ENCODE data around the gene CYRIA.

CYRIA gene
- 0 to 0.20 reads per million in 2 donors for total RNA-seq

DNA sequence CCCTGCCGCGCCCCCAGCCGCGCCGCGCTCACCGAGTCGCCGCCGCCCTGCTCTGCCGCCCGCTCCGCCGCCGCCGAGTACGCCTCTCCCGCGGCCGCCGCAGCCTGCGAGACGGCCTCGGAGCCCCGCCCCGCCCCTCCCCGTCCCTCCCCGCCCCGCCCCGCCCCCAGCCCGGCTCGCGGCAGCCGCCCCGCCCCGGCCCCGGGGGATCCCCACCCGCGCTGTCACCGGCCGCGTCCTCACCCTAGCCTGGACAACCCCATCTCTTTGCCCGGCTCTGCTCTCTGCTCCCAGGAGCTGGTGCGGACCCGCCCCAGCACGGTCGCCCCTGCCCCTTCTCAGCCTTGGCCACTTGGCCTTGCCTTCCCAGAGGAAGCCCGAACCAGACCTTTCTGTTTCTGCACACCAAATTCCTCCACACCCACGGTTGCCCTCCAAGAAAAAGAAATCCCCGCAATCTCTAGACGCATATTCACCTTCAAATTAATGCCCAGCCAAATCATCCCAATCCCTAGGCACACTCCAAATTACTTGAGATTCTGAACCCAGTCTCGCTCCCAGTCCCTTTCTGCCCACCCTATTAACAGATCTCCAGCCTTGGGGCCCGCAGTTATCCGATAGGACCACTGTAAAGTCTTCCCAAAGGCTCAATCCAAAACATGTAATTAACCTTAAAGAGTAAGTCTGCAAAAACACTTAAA is at the start of gene CYRIA:
TSS of gene CYRIA (minus strand) at position 87 of the 701 bp plus-strand sequence. CDS start 77,715 bp downstream, outside the sequence.
- peak in 4 of 5 experiments; percentile 8 to 62 (median 24) for DNase-seq

DNA sequence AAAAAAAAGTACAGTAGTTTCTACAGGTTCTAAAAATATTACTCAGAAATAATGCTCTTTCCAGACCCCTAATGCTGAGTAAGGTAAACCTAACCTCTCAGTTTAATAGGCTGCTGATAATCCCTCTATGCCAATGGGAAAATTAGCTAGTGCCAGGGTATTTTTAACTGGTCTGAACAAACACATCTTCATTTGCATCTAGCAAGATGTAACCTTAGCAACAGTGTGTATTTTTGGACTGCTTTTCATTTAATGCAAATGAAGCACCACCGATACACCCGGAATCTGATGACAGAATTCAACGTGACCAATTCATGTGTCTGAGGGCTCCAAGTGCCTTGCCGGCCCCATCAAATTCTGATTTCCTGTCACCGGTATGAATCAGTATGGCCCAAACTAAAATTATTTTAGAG is 47.4 kb upstream of the CYRIA start:
- no peak for DNase-seq

DNA sequence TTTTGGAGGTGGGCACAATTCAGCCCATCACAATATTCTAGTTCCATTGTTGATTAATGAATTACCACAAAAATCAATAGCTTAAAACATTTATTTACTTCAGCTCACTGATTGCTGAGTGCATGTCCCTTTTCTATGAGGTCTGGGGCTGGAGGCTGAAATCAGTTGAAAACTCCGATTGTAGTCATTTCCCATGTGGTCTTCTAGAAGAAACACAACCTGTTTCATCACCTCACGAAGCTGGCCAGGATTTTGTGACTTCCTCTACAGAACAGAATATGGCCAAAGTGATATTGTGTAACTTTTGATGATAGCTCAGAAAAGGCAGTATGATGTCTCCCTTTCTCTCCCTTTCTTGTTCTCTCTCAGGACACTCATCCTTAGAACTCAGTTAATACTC is 44.1 kb upstream of the CYRIA start:
- DNase-seq: no peak

DNA sequence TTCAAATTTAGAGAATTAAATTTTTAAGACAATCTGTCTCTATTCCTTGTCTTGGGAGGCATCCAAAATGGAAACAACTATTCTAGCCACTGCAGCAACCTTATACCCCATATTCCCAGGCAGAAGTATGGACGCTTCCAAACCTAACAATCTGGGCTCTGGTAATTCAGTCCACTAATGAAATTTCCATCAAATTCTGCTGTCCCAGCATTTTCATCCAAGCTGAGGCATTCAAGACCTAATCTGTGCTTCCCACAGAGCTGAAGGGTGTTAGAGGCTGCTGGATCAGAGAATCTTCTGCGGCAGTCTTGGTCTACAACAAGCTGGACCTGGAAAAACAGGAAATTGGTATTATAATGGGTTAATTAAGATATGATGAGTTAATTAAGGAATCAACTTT is 42.5 kb upstream of the CYRIA start:
- DNase-seq: no peak

DNA sequence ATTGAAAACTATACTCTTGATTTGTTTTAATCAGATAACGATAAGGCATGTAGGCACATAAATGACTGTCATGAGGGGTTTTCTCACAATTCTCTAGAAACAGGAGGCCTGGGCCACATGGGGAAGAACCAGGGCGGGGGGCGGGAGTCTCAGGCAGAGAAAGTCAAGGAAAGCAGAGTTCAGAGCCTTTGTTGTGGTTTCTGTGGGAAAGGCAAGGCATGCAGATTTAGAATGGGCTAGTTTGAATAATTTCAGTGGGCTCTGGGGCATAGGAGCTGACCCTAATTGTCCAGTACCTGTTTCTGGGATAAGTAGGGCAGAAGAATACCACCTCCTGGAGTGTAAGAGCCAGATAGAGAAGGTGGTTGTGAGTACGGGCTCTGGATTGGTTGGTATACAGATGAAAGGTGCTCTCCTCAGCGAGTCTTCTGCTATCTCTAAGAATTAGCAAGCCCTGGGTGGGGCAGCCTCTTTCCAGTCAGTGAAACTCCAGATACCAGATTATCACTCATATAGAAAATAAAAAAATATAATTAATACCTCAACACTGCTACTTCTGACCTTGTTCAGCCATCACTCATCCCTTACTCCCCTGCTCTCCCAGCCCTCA is 41.5 kb upstream of the CYRIA start:
- no peak for DNase-seq

DNA sequence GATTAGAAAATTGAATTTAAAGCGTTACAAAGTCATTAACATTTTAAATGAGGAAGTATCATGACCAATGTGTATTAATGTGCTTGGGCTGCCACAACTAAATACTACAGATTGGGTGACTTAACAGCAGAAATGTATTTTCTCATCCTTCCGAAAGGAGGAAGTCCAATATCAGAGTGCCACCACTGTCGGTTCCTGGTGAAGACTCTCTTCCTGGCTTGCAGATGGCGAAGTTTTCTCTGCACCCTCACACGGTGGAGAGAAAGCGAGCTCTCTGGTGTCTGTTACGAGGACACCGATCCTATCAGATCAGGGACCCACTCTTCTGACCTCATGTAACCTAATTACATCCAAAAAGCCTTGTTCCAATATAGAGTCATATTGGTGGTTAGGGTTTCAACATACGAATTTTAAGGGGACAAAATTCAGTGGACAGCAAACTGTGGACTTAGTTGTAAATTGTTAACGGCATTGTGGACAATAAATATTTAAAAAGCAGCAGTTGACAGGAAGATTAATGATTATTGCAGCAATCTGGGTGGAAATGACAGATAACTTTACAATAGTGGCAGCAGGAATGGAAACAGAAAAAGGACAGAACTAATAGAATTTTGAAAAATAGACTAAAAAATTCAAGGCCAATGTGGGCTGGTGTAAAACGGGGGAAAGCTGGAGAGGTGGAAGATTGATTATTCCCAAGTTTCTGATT is 35.1 kb upstream of the CYRIA start:
- no peak for DNase-seq

DNA sequence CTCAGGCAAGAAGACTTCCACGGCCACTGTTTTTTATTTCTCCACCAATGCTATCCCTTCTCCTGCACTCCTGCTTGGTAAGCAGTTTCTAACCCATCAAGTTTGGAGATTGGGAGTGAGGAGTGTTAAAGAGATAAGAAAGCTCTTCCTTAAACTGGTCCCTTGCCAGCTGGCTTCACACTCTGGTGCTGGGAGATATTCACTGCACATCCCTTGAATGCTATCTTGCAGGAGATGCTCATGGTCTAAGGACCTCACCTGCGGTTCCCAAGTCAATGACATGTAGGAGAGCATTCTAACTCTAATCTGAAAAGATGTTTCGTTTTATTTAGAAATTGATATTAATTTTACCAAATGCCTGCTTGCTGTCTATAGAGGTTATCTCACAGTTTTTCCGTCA is 28.2 kb upstream of the CYRIA start:
- no peak for DNase-seq

DNA sequence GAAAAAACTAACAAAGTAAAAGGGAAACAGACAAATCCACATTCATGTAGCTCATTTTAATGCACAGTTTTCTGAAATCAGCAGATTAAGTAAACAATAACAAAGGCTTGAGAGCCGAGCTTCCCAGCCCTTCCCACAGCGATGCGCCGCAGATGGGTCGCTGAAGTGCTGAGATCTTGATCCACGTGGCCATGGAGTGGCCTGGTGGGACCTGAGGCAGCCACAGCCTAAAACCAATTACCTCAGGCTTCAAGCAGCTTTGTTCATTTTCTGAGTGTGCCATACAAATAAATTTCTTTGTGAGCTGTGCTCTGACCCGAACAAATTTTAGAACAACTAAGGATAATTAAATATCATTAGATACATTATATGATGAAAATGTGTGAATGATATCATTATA is 25.6 kb upstream of the CYRIA start:
- no peak for DNase-seq

DNA sequence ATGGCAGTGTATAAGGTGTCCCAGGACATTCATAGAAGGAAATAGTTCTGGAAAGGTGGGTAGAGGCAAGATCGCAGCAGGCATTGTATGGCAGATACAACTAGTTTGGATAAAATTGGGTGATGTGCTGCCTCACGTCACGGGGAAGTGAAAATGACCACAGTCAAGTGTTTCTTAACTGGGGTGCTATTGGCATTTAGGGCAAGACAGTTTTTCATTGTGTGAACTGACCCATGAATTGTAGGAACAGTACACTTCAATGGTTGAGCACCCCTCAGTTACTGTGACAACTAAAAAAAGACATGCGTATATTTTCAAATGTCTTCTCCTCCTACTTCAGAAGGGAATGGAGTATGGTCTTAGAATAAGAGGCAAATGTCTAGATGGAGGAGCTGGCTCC is 22.3 kb upstream of the CYRIA start:
- DNase-seq: no peak

DNA sequence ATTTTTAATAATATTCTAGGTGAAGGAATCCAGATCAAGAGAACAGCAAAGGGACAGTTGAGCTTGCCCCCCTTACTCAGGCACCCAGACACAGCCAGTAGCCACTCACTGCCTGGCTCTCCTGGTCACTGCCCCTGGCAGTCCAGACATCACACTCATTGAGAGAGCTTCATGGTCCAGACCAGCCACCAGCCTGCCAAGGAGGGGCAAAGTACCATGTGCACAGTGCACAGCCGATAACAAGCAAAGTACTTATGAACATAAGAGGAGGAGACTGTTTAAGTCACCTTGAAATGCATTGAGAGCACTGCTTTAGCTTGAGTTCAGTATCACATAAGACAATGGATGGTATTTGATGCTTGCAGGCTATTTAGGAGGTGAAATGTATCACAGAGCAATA is 21.6 kb upstream of the CYRIA start:
- no peak for DNase-seq

DNA sequence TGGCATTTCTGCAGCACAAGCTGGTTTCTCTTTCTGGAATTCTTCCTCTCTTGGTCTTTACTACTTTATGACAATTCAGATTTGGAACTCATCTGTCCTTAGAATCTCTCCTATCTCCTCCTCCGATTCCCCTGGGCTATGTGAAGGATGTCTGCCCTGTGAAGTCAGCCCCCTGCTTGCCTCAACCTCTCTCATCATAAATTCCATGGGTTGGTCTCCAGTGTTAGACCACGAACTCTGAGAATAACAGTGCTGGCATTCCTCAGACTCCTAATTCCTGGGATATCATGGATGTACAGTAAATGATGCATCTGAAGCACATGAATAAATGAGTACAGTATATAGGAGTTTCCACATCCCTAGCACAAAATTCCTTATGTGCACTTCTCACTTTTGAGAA is 21.0 kb upstream of the CYRIA start:
- DNase-seq: no peak

DNA sequence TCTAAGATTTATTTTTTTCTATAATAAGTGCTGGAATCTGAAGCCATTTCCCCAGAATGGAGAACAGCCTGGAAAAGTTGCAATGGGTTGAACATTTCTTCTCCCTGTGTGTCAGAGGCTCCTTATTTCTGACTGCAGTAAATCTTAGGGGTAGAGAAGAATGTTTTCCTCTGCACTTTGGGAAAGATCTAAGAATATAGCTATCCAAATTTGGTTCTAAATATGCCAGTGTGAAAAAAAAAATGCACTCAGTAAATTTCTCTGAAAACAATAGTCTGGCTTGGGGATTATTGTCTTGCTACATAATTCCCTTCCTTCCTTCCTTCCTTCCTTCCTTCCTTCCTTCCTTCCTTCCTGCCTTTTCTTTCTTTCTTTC is 19.7 kb upstream of the CYRIA start:
- no peak for DNase-seq

DNA sequence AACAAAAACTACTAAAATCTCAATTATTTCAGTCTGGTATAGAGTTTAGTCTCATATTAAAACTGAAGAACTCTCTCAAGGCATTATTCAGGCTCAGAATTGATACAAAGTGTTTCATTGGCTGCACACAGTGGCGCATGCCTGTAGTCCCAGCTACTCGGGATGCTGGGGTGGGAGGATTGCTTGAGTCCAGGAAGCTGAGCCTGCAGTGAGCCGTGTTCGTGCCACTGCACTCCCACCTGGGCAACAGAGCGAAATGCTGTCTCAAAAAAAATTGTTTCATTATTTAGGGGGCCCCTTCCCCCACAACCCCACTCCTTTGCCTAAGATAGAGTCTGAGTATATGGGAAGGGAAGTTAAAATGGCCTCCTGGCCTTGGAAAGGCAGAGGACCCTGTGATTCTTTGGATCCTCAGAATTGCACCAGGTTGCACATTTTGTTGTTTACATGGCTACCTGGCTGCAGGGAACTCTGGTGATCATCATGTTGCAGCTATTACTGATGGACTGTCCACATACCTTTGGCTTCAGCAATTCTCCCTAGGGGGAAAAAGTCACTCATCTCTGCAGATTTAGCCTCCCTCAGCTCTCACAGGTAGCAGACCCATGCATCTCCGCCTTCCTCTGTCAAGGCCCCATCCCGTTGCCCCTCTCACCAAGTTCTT is 19.2 kb upstream of the CYRIA start:
- no peak for DNase-seq

DNA sequence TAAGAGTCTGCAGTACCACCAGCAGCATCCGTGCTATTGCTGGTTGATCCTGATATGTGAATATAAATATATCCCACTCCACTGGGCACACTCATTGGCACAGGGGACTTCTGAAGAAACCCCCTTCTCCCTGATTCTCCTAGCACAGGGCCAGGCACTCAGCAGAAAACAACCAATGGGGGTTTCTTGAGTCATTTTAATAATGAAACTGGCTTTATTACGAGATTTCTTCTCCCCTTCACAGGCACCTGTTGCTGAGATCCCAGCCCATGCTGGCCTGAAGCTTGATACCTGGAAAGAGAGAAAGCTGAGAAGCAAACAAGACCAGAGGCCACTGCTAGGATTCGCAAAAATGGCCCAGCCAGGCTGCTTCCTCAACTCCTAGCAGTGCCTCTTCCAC is 17.9 kb upstream of the CYRIA start:
- no peak for DNase-seq

DNA sequence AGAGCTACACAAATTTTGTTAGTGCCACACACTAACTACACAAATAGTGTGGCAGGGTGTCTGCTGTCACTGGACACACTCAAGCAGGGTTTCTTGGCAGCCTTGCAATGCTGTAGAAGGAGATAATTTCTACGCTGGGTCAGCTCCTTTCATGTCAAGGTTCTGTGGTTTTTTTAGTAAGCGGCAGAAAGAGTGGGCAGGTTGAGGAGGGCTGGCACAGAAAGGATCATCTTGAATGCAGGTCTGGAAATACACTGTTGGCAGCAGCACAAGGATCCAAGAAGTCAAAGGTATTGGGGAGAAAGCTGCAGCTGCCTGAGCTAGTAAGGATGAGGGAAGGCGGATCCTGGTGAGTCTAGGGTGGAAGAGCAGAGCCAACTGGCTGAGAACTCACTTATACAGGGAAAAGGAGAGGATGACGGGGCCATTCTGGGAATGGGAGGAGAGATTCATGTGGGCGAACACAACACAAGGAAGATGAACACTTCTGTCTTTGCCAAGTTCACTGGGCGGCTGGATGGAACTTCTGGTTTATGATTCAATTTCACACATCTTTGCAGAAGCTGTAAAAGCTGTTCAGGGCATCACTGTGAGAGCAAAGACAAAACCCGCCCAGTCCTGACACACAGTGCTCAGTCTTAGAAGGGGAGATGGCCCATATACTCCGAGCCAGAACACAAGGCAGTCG is 16.9 kb upstream of the CYRIA start:
- DNase-seq: no peak

DNA sequence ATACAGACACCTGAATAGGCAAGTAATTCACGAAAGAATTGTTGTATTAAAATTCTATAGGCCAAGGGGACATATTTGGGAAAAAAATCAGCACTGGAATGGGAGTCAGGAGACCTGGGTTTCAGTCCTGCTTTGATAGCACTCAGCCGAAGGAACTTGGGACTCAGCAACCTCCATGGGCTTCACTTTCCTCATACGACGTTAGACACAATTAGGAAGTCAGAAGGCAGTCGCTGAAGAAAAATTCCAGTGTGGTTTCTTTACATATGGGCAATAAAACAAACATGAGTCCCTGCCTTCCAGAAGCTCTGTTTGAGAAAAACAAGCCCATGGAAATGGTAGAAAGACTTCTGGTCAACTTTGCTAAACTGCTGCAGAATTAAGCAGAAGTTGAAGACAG is 15.1 kb upstream of the CYRIA start:
- DNase-seq: no peak

DNA sequence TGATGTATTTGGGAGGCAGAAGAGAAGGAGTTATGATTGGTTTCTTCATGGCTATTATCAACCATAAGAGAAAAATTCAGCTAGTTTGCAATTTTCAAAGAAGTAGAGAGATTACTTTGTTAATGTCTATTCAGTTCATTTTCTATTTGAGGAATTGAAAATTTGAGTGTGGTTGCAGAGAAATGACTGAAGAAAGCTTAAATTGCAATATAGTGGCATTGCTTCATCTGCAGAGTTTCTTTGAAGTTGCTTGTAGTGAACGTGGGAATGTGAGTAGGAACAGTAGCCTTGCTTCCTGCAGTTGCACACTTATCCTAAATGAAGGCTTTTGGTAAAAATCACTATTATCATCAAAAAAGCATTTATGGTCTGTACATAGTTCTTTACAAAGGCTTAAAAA is 14.7 kb upstream of the CYRIA start:
- no peak for DNase-seq

DNA sequence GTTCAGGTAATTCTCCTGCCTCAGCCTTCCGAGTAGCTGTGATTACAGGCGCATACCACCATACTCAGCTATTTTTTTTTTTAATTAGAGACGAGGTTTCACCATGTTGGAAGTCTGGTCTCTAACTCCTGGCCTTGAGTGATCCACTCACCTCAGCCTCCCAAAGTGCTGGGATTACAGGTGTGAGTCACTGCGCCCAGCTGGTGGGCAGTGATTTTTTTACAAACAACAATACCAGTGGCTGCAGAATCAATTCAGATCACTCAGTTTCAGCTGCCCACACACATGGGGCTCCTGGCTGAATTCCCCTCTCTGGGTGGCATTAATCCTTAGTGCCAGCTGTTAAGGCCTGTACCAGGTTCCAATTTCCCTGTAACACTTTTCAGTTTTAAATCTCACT is 13.3 kb upstream of the CYRIA start:
- no peak for DNase-seq

DNA sequence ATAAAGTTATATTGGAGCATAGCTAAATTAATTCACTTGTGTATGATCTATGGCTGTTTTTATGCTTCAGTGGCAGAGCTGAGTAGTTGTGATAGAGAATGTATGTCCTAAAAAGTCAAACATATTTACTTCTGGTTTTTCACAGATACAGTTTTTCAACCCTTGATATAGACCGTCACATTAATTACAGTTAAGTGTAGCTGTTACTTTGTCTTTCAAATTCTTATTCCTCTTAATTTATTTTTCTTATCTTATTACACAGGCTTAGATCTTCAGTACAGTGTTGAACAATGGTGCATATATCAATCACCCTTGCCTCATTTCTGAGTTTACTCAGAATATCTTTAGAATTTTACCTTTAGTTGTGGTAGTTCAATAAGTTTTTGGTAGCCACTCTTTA is 12.2 kb upstream of the CYRIA start:
- DNase-seq: no peak

DNA sequence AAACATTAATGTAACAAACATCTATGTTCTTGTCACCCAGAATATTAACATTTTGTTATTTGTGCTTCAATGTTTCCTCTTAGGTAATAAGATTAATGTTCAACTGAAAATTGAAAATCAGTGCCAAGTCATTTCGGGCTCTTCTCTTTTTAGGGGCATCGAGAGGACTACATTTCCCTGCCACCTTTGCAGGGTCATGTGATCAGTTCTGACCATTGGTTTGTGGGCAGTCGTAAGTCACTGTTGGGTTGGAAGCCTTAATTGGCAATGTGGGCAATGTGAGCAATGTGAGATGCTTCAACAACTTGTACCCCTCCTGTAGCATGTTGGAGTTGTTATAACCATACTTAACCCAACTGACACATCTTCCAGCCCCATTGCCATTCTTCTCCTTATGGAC is 10.1 kb upstream of the CYRIA start:
- DNase-seq: no peak

DNA sequence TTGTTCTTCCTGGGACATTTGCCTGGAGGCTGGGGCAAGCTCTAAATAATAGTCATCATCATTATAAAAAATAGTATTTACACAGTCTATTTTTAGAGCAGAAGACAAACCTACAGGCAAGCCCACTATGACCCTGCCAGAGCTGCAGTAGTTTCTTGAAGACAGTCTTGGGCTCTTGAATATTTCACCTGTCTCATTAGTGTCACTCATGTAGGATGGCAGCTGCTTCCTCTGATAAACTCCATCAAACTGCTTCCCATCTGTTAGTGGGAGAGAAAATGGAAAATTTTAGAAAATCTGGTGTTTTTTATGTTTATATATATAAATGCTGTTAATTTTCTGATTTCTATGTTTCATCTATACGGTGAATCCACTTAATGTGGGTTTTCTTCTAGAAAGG is 8.5 kb upstream of the CYRIA start:
- DNase-seq: no peak

DNA sequence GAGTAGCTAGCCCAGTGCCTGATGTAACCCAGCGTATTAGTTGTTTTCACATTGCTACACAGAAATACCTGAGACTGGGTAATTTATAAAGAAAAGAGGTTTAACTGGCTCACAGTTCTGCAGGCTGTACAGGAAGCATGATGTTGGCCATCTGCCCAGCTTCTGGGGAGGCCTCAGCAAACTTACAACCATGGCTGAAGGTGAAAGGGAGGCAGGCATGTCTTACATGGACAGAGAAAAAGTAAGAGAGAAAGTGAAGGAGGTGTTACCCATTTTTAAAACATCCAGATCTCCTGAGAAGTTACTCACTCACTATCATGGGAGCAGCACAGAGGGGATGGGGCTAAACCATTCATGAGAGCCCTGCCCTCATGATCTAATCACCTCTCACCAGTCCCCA is 6.1 kb upstream of the CYRIA start:
- DNase-seq: no peak

DNA sequence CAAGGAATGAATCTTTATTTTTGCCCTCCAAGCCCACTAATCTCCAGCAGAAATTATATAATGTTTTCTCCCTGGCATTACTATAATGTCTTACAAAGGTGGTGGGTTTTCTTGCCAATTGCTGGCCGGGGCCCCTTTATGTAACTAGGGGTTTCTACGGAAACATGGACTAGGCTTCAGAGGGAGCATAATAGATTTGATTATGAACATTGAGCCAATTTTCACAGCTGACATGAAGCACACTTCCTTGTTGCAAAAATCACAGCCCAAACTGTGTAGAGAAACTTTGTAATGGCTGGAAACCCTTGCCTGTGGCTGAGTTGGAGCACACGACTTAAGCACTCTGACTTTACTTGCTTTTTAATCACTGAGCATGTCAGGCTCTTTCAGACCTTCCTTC is 3.8 kb upstream of the CYRIA start:
- DNase-seq: no peak

All from T-helper 2 cell (primary cell).